ENCODE results near the gene SRM.
"Not testable (repeated sequence)": the region's sequence is repeated elsewhere in the genome, so short reads cannot be mapped to it uniquely, and the experiment has no call there.

DNA sequence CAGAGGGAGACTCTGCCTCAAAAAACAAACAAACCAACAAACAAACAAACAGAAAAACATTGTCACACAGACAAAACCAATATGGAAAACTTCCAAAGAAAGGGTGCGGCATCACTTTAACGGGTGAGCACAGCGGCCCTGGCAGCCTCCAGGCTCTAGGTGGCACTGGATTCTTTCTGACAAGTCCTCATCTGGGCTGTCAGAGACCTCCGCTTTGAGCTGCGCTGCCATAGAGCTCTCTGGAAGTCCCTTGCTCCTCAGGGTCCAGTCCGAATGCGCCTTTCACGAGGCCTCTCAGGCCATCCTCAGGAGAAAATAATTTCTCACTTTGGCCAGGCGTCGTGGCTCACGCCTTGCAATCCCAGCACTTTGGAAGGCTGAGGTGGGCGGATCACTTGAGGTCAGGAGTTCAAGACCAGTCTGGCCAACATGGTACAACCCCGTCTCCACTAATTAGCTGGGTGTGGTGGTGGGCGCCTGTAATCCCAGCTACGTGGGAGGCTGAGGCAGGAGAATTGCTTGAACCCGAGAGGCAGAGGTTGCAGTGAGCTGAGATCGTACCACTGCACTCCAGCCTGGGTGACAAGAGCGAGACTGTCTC lies 4.2 kb upstream of the SRM start:
- TF ChIP-seq, protein P1, sequence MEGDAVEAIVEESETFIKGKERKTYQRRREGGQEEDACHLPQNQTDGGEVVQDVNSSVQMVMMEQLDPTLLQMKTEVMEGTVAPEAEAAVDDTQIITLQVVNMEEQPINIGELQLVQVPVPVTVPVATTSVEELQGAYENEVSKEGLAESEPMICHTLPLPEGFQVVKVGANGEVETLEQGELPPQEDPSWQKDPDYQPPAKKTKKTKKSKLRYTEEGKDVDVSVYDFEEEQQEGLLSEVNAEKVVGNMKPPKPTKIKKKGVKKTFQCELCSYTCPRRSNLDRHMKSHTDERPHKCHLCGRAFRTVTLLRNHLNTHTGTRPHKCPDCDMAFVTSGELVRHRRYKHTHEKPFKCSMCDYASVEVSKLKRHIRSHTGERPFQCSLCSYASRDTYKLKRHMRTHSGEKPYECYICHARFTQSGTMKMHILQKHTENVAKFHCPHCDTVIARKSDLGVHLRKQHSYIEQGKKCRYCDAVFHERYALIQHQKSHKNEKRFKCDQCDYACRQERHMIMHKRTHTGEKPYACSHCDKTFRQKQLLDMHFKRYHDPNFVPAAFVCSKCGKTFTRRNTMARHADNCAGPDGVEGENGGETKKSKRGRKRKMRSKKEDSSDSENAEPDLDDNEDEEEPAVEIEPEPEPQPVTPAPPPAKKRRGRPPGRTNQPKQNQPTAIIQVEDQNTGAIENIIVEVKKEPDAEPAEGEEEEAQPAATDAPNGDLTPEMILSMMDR (IDR thresholded peaks at IDR 0.05): not testable (repeated sequence)
- TF ChIP-seq POLR2A (IDR thresholded peaks at IDR 0.05; ENCODE audit: low read depth); EP300 (IDR thresholded peaks at IDR 0.05): not testable (repeated sequence)

Measured in esophagus muscularis mucosa (tissue), 4 donors.